Stimulated activated CD4-positive, alpha-beta T cell treated with anti-CD3 and anti-CD28 coated beads, Interleukin-2, amount 100 ng/mL, for 4 hours (primary cell): ENCODE results near the gene OR56A5.
"Not testable (repeated sequence)": the region's sequence is repeated elsewhere in the genome, so short reads cannot be mapped to it uniquely, and the experiment has no call there.

Source experiments
- DNase-seq: peaks from one replicate; pipeline ENCODE4 v3.0.0-alpha.2; 2020; ENCODE audit warnings: low read depth

The OR56A5 gene, protein sequence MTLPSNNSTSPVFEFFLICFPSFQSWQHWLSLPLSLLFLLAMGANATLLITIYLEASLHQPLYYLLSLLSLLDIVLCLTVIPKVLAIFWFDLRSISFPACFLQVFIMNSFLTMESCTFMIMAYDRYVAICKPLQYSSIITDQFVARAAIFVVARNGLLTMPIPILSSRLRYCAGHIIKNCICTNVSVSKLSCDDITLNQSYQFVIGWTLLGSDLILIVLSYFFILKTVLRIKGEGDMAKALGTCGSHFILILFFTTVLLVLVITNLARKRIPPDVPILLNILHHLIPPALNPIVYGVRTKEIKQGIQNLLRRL

DNA sequence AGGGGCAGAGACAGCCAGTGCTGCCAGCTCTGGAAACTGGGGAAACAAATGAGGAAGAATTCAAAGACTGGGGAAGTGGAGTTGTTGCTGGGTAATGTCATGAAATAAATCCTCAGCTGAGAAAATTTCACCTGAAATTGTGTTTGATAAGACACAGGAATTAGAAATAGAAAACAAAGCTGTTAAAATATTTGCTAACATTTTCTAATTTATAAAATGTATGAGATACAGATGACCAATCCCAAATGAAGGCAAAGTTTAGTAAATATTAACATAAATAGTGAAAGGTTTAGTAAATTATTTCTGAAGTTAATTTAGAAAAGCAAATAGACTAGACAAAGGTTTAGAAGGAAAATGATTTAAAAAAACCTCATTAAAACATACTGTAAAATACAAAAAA lies at the start of gene OR56A5:
OR56A5 (minus strand) TSS at position 101 of the 400 bp plus-strand sequence; CDS start at position 101, 0 bp downstream.
- DNase-seq: no peak

DNA sequence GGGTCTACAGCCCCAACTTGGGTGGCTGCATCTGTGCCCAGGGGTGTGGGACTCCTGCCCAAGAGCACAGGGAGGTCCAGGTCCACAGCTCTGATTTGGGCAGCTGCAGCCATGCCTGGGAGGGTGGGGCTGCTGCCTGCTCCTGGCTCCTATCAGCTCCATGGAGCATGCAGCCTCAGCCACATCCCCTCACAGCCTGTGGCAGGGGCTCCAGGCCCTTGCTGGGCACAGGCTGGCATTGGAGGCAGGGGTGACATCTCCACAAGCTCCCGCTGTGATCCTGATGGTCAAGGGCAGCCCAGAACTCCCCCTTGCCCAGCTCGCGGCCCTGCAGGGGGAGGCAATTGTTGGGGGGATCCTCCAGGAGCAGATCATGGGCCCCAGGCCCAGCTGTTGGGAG lies 44.7 kb upstream of the OR56A5 start:
- no peak for DNase-seq

DNA sequence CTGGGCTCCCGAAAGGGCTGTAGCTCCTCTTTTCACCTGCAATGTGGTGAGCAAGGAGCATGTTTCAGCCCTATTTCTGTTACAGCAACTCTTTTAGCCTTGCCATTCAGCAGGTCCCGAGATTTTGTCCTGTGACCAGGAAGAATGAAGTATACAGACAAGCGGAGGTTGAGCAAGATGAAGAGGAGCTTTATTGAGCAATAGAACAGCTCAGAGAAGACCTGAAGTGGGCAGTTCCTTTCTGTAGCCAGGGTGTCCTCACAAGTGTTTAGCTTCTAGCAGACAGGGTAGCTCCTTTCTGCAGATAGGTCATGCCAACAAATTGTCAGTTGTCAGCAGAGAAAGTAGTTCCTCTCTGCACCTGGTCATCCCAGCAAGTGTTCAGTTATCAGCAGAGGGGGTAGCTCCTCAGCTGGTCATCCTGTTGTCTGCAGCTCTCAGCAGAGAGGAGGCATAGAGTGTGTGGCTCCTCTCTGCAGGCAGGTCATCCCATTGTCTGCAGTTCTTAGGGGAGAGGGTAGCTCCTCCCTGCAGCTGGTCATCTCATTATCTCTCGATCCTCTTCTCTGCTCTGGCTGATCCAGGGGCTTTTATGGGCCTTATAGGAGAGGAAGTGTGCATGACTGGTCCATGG lies 43.9 kb upstream of the OR56A5 start:
- DNase-seq: no peak

DNA sequence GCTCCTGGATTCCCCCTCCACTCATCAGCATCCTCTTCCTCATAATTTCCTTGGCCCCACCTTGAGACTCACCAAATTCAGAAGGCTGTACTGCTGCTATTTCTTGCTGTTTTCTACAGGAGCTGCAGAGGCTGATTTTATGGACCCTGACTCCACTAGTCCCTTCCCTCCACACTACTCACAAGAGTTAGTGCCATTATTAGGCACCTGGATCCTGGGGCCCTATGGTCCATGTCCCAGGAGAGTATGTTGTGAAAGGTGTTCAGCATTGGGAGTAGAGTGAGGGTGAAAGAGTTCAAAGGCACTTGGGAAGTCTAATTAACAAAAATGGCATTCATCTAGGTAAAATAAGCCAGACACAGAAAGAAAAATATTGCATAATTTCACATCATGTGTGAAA lies 38.6 kb upstream of the OR56A5 start, which contains the start of gene OR56A4:
OR56A4 (minus strand) TSS at position 101 of the 400 bp plus-strand sequence. CDS start 3,954 bp downstream, outside the sequence.
- DNase-seq: no peak

DNA sequence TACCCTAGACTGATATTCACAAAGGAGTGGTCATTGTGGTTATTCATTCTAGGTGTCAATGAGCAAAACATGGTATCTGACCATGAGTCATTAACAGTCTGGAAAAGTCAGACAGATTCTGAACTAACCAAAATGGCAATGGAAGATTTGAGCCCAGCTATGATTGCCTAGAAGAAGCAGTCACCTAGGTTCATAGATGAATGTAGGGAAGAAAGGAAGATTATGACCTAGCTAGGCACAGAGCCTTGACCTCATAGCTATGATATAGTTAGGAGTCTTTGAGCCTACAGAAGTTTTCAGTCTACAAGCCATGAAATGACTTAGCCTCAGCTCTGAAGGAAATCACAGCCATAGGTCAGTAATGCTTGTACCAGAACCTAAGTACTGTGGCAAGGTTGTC lies 38.1 kb upstream of the OR56A5 start:
- no peak for DNase-seq

DNA sequence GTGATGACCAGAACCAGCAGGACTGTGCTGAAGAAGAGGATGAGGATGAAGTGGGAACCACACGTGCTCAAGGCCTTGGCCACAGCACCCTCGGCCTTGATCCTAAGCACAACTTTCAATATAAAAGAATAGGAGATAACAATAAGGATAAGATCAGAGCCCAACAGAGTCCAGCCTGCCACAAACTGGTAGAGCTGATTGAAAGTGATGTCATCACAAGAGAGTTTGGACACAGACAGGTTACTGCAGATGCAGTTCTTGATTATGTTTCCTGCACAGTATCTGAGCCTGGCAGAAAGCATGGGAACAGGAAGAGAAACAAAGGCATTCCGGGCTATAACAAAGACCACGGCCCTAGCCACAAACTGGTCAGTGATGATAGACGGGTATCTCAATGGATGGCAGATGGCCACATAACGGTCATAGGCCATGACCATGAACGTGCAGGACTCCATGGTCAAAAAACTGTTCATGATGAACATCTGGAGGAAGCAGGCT lies 34.0 kb upstream of the OR56A5 start:
- DNase-seq: no peak

DNA sequence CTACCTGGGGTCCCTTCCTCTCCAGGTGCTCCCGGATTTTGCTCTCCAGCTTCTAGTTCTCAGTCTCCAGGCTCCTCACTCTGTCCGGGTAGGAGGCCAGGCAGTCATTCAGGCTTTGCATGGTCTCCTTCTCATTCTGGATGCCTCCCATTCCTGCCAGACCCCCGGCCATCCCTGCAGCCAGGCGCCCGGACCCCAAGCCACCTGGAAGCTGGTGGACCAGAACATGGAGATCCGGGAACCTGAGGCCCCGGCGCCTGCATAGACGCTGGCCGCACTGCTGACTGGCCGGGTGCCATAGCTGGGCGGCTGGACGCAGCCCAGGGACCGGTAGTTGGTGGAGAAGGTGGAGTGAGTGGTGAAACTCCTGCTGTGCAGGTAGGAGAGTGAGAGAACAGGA lies 26.5 kb upstream of the OR56A5 start:
- no peak for DNase-seq

DNA sequence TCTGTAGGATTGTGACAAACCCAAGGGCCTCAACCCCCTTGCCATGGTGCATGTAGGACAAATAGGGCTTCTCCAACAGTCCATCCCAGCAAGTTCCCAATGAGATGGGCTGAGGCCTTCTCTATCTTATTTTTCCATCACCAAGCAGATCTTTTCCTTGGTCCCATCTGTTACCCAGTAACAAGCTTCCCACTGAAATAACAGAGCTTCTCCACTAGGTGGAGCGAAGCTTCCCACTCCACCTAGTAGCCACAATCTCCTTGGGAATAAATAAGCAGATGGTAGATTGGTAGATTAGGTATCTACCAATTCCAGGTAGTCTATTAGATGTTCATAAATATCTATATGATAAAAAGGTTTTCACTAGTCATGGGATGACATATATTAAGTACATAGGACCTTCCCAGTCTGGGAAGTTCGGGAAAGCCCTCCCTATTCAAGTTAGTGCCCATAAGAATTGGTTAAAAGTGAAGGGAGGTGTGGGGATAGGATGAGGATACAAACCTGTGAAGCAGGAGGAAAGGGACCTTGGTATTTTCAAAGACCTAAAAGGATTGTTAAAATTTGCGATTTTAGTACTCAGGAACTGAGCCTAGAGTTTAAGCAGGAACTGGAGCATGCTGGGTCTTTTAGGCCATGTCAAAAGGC lies 24.4 kb upstream of the OR56A5 start:
- DNase-seq: no peak

DNA sequence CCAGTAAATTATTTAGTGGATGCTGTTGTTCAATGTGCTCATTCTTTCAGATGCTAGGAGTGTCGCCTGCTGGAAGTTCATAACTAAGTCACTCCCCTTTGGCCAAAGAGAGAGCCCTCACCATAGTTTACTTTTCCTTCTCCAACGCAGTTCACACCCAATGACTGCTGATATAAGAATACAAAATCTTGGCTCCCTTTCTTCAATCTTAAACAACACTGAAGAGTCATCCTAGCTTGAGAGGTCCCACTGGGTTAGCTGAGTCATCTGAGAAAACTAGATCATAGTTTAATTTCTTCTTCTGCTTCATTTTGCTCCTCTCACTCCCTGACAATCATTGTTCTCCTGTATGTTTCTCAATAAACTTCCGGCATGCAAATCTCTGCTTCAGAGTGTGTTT lies 23.9 kb upstream of the OR56A5 start:
- no peak for DNase-seq

DNA sequence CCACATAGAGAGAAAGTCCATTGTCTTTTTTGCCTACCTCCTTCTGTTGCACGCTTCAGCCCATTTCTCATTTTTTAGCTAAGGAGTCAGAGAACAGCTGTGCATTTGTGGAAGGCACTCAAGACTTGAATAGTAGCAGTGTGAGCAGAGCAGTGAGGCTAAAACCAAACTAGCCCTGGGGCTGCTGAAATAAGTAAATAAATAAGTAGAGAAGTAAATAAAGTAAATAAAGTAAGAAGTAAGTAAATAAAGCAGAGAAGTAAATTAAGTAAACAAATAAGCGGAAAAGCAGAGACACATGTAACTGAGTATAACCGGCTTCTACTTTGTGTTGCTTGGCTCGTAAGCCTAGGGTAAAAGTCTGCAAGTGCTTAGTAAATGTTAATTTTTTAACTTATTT lies 20.9 kb upstream of the OR56A5 start:
- DNase-seq: no peak

DNA sequence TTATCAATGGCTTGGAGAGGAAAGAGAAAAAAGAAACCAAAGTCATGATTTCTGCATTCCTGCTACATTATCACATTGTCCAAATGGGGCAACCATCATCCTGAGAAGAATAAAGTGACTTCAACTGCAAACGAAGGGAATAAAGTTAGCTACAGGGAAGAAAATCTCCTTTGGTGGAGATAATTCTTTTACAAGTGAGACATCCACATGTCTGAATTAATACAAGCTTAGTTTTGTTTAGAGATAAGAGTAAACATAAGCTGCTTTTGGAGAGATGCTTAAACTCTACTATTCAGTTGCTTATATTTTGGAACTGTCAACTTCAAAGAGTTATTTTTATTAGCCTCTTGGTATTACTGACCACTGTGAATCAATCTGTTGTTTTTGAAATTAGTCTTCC lies 18.6 kb upstream of the OR56A5 start, which contains the start of gene OR52L1:
OR52L1 (minus strand) TSS at position 101 of the 400 bp plus-strand sequence; CDS start at position 46, 55 bp downstream.
- DNase-seq: no peak

DNA sequence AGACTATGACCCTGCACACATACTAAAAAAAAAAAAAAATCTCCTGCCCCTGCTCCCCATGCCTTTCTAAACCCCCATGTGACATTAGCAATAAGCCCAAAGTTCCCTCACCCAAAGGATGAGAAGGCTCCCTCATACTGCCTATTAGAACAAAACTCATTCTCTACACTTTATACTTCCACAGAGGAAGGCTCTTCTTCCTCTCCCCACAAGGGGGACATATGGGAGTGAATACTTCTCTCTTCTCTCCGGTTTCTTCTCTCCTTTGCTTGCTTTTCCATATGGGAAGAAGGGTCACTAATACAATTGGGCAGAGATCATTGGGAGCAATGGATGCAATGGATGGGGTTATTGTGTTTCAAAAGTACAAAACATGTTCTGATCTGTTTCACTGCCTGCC lies 15.1 kb upstream of the OR56A5 start:
- DNase-seq: no peak

DNA sequence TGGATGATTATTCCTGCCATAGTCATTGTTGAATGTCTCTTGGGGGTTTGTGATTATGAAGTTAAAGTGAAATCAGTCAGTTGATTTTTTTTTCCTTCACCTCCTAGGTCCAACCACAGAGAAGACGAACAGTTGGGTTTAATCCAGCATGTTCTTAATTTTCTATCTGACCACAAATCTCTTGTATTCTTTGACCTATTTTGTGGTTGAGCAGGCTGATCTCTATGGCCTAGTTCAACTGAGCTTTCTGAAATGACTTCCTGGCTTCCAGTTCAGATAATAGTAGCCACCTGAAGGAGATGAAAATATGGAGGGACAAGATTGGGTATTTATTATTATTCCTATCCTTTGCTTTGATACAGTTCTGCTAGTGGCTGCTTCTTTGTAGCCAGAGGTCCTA lies 5.2 kb upstream of the OR56A5 start:
- no peak for DNase-seq

DNA sequence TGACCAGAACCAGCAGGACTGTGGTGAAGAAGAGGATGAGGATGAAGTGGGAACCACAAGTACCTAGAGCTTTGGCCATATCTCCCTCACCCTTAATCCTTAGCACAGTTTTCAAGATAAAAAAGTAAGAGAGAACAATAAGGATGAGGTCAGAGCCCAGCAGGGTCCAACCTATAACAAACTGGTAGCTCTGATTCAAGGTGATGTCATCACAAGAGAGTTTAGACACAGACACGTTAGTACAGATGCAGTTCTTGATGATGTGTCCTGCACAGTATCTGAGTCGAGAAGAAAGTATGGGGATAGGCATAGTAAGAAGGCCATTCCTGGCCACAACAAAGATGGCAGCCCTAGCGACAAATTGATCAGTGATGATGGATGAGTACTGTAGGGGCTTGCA lies 586 bp downstream of the OR56A5 start:
- no peak for DNase-seq

DNA sequence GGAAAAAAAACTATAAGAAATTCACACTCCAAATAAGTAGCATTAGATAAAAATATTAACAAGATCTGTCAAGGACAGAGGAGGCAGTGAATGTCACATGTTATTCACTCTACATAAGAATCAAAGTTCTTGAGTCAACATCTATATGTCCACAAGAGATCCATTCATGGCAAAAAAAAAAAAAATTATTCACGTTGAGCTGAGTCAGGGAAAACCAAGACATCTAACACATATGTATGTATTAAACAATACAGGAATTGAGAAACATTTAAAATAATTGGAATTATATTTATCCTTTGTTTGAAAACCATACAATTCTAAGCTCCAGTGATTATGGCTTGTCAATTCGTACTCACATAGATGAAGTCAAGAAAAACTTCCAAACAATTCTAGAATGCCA lies 1.3 kb downstream of the OR56A5 start:
- no peak for DNase-seq

DNA sequence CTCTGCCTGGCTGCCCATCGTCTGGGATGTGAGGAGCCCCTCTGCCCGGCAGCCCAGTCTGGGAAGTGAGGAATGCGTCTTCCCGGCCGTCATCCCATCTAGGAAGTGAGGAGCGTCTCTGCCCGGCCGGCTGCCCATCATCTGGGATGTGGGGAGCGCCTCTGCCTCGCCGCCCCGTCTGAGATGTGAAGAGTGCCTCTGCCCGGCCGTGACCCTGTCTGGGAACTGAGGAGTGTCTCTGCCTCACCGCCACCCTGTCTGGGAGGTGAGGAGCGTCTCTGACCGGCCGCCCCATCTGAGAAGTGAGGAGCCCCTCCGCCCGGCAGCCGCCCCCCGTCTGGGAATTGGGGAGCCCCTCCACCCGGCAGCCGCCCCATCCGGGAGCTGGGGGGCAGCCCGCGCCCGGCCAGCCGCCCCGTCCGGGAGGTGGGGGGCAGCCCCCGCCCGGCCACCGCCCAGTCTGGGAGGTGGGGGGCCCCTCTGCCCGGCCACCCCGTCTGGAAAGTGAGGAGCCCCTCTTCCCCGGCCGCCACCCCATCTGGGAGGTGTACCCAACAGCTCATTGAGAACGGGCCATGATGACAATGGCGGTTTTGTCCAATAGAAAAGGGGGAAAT lies 7.5 kb downstream of the OR56A5 start:
- not testable (repeated sequence) for DNase-seq

DNA sequence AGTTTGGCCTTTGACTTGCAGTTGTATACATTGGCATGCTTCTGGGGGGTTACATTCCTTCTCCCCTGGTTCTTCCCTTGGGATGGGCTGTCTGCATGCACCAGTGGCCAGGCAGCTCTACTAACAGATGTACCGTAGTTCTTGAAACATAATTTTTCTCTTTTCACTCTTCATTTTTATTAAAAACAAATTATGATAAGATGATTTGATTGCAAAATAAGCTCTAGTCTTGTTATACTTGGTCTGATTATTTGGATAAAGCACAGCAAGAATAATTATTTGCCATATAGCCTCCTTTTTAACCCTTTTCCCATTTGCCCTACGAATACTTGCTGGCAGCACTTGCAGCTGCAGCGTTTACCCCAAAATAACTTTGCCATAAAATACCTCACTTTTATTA lies 12.7 kb downstream of the OR56A5 start:
- no peak for DNase-seq

DNA sequence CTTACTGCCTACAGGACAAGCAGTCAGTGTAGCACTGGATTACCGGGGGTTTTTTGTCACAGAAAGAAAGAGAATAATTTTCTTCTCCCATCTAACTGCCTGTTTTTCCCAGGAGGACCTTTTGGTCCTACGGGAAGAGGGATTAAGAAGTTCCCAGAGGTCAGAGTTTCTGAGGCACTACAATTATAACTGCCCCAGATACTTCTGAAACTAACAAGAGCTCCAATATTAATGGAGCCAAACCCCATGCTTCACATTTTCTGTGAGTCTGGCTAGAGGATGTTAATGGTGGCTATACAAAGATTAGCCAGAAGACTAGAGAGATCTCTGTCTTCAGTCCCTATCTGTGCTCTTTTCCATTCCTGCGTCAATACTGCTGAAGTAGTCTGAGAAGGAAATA lies 26.3 kb downstream of the OR56A5 start, which contains the start of gene OR56A3:
OR56A3 (plus strand) TSS at position 301 of the 400 bp plus-strand sequence. CDS start 5,096 bp downstream, outside the sequence.
- no peak for DNase-seq

DNA sequence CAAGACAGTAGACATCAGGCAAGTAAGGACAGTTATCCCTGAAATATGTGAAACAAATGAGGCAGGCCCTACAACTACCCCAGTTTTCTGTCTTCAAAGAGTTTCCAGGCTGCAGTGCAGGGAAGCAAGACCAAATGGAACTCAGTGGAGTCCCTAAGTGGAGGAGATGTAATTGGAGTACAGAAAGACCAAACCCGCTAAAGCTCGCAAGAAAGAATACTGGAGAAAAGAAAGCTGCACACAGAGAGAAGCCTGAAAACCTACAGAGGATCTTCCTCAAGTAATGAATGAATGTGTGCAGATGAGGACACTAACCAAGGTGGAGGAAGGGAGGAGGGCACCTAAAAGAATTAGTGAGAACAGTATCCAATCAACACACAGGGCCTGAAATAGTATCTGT lies 27.5 kb downstream of the OR56A5 start:
- no peak for DNase-seq

DNA sequence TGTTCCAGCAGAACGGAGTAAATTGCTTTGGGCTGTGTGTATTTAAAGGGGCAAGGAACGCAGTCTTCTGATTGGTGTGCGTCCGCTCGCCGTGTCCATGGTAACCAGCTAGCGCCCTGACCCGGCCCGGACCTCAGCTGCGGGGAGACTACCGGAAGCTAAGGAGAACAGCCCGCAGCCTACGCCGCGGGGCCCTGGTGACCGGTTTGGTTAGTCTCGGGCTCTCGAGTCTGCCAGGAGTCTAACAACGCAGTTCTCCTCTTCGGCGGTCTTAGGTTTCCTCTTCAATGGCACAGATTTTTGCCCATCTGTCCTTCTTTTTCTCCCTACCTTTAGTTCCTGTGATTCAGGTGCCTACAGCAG lies 29.7 kb downstream of the OR56A5 start:
- DNase-seq: no peak

DNA sequence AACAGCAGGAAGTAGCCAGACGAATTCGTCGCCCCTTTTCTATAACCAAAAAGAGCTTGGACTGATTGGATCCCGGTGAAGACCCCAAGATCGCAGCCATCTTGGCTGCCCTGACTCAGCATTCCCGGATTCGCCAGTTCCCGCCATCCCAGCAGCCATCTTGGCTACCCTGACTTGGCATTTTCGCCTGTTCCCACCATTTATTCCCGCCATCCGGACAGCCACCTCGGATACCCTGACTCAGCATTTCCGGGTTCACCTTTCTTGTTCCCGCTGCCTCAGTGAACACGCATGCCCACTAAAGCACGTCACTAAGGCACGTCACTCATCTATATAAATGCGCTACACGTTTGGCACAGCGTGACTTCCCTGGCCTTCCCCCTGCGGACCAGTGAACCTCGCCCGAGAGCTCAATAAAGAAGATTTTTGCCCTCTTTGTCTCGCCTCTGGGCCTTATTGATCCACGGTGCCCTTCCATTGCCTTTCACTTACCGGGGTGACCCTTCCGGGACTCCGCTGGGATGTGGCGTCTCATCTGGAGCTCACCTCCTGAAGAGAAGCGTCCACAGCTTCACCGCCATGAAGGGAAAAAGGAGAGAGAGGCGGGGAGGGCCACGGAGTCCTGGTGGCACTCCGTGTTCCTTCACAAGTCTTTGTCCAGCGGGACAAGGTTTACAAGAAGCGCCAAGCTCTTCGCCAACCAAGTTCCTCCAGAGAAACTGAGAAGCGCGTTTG lies 30.3 kb downstream of the OR56A5 start:
- no peak for DNase-seq

DNA sequence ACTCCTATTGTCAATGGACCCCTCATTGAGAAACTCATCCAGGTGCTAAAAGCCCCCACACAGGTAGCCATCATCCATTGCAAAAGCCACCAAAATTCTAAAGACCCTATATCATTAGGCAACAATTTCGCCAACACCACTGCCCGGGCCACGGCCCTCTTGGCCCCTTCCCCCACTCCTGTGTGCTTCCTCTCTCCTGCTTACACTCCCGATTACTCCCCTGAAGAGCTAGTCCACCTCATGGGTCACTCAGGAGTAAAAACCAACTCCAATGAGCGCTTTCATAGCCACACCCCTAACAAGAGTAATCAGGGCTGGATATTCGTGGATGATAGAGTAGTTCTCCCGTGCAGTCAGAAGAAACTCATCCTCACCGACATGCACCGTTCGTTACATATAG lies 35.2 kb downstream of the OR56A5 start:
- DNase-seq: no peak
